Measurements from ENCODE around the gene EMP1.

Gene EMP1

DNA sequence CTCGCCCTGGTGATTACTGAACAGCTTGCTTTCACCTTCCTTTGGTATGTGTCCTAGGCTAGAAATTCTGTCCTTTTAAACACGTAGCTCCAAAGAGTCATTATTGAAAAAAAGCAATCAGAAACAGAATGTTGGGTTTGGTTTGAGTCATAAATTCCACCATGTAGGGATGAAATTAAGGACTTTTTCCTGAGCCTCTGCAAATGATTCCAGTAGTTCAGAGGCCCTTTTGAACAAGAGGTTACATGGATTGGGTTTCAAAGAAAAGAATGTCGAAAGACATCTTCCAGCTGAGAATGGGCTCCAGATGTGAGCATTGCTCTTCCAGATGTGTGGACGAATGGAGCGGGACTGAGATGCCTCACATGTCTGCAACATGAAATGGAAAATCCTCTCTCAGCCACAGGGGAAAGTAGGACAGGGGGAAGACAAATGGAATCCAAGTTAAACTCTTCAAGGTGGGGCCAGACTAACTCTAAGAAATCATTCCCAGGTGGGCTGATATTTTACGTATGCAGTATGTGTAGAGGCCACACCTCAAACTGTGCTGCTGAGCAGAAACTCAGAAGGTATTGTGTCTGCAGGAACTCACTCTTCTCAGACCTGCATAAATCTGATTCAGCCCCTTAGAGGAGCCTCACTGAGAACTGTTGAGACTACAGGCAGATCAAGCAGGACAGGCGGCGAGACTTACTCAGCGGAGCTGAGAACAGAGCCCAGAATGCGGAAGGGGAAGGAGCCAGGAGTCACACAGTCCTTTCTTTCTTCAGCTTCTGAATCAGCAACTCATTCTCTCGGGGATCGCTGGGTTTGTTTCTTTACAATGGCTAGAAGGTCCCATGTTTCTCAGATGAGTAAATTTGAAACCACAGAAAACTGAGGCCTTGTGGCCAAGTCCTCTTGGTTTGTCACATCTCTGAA is 23.3 kb upstream of the EMP1 start:
- DNase-seq, result peak in 1 of 2 donors; percentile 38

DNA sequence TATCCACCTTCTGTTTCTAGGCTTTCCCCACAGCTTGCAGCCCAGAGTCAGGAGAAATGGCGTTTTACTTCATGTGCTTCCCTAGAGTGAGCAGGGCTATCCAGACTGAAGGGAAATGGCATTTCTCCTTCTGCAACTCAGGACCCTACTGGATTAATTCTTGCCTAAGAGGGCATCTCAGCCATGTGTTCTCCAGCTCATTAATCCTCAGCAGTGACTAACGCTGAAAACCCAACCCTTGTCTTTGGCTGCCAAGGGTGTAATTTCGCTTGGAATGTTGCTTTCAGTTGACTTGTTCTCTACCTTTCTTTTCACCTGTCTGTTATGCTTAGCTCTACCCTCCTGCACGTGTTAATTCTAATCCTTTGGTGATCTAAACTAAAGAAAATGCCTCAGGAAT is 21.0 kb upstream of the EMP1 start:
- no peak for DNase-seq

GRCh38 chr12:13176256-13176655 is 20.3 kb upstream of the EMP1 start:
- no peak for DNase-seq

- no peak for DNase-seq
These were observed 19.2 kb upstream of the EMP1 start for GRCh38 chr12:13177373-13177772.

DNA sequence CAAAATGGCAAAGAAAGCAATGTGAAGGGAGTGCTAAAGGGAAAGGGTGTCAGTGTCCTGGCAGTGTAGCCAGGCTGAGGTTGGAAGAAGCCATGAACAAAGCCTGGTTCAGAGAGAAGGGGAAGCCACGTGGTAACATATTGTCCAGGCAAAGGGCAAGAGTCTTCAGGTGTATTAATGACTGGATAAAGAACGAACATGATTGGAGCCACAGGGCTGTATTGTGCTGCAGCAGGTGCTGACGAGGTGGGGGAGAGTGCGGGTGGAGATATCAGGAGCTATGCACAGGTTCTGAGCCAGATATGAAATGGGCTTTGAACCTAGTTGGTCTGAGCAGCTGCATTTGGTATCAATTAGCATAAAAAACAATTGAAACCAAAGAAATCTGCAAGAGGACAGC is 18.6 kb upstream of the EMP1 start:
- no peak for DNase-seq

- no peak for DNase-seq
These were observed 17.8 kb upstream of the EMP1 start for GRCh38 chr12:13178568-13179210.

DNA sequence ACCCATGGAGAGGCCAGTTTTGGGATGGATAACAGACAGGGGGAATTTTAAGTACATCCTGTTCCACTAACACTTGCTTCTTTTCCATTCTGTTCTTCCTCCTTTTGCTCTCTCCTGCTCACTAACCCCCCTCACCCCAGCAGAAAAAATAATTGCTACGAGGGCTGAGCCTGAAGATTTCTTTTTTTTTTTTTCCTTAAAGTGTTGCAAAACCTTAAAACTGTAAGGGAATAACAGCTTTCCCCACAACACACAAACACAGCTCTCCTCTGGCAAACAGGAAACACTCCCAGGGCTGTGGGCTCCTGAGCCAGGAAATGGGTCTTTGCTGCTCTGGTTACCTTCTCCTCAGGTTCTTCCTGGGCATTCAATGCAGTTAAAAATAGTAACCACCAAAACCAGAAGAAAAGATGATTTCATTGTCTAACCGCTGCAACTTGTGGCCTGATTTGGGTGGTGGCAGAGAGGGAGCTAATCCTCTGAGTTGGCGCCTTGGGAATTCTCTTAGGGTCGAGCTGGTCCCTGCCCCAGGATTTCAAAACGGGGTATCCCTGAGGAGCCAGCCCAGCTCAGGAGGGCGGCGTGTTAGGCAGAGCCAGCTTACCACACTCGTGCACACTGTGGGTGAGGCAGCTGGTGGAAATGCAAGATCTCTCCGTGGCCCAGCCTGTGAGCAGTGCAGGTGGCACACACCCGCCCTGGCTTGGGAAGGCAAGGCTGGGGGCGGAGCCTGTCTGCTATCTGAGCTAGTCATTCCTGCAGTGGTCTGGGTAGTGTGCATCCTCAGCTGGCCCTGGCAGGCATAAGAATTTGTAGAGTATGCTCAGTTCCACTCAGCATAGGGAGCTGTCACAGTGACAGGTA is 17.1 kb upstream of the EMP1 start:
- peak; percentile 27 to 28 for DNase-seq

DNA sequence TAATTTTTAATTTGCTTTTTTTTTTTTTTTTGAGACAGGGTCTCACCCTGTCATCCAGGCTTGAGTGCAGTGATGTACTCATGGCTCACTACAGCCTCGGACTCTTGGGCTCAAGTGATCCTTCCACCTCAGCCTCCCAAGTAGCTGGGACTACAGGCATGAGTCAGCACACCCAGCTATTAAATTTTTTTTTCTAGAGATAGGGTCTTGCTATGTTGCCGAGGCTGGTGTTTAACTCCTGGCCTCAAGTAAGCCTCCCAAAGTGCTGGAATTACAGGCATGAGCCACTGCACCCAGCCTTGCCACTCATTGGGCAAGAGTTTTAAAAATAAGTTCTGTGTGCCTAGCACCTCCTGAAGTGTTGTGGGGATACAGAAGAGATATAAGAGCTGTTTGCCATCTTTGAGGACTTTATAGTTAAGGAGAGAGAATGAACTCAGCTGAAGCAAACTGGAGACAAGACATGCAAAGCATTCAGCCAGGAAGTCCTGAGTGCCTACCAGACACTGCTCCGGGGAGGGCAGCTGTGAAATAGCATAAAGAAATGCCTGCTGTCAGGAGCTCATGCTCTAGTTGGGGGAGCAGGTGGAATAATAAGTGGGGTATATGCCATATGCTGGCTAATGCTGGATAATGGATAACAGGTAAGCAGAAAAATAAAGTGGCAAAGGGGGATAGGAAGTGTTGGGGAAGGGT is 15.0 kb upstream of the EMP1 start:
- DNase-seq, result no peak

- no peak for DNase-seq
These were observed 13.6 kb upstream of the EMP1 start for GRCh38 chr12:13182881-13183280.

- no peak for DNase-seq
These were observed 12.9 kb upstream of the EMP1 start for GRCh38 chr12:13183620-13184019.

GRCh38 chr12:13186302-13186701 is 10.2 kb upstream of the EMP1 start:
- DNase-seq, result no peak

- no peak for DNase-seq
These were observed 9.1 kb upstream of the EMP1 start for GRCh38 chr12:13187399-13187798.

GRCh38 chr12:13189264-13189663 is 7.3 kb upstream of the EMP1 start:
- DNase-seq, result no peak

- no peak for DNase-seq
These were observed 6.3 kb upstream of the EMP1 start for GRCh38 chr12:13190275-13190674.

- DNase-seq, result no peak
These were observed 3.8 kb upstream of the EMP1 start for GRCh38 chr12:13192719-13193118.

DNA sequence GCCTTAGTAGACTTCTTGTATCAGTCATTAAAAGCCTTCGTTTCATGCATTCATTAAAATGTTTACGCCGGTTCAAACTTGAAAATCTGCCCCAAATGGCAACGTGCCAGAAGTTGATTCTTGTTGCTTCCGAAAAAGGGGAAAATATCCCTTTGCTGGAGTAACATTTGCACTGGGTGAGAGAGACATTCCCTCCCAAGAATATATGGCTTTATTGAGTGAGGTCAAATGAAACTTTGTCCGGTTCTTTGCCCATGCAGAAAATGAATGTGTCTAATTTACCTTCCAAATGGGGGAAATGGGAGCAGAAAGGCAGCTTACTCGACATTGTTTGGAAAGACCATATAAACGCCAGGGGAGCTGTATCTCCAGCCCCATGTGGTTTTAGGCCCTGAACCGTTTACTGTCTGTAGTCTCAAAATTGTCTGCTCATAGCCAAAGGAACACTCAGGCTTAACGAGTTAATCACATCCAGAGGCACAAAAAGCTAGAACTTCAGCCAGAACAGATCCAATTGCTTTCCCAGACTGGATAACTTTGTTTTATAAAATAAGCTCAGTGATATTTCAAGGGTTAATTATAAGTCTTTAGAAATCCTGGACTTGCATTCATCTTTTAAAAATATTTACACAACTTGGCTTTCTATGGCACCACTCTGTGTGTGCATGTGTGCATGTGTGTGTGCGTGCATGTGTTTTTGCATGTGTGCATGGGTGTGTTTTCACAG is 2.9 kb upstream of the EMP1 start:
- DNase-seq, result no peak

GRCh38 chr12:13194401-13195110 is 2.0 kb upstream of the EMP1 start:
- no peak for DNase-seq

DNA sequence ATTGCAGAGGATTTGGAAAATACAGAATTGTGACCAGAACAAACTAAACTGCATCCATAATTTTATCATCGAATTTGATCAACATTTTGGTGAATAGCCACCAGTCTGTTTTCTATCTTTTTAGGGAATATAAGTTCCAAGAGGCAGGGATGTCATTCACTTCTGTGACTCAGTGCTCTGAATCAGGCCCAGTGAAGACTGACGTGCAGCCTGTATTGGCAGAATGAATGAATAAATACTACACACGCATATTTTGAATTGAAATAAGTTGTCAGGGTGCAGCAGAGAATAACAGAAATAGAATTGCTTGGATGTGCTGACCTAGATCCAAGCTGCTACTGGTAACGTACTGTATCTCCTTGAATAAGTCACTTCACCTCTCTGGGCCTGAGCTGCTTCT is 1.3 kb upstream of the EMP1 start:
- no peak for DNase-seq

DNA sequence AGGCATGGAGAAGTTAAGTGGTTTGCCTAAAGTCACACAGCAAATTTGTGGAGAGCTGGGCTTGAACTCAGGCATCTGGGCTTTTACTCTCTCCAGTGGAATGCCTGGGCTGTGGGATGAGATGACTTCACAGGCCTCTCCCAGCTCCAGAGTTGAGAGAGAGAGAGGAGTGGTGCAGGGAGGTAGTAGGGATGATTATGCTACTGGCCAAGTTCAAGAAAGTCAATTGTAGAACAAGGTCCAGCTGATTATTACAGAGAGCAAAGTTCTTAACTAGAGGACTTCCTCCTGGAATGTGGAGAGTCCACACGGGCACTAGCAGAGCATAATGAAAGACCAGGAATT is 769 bp upstream of the EMP1 start:
- DNase-seq, result no peak

- no peak for DNase-seq
These were observed 506 bp downstream of the EMP1 start for GRCh38 chr12:13197032-13197431.

DNA sequence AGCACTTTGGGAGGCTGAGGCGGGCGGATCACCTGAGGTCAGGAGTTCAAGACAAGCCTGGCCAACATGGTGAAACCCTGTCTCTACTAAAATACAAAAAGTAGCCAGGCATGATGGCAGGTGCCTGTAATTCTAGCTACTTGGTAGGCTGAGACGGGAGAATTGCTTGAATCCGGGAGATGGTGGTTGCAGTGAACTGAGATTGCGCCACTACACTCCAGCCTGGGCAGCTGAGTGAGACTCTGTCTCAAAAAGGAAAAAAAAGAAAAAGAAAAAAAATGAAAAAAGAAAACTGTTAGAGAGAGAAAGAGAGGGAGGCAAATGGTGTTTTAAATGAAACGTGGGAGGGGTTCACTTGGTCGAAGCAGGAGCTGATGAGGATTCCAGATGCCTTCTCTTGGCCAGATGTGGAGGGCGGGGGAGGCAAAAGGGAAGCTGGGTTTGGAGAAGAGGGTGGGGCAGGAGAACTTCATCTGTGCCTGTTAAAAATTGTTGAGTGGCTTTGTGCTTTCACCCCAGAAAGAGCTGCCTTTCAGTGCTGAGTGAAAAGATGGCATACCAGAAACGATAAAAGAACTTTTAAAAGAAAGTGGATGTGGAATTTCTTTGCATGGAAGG is 1.1 kb downstream of the EMP1 start:
- DNase-seq, result no peak

Data from CD4-positive, alpha-beta T cell treated with Interferon alpha-2 for 1 hour (primary cell).